Inferior parietal cortex (tissue), 1 donor: ENCODE measurements around the gene PHYHD1.

Source experiments
- DNase-seq: peaks from one replicate; pipeline ENCODE4 v3.0.0-alpha.2; 2016; ENCODE audit errors: extremely low spot score

PHYHD1 gene

DNA sequence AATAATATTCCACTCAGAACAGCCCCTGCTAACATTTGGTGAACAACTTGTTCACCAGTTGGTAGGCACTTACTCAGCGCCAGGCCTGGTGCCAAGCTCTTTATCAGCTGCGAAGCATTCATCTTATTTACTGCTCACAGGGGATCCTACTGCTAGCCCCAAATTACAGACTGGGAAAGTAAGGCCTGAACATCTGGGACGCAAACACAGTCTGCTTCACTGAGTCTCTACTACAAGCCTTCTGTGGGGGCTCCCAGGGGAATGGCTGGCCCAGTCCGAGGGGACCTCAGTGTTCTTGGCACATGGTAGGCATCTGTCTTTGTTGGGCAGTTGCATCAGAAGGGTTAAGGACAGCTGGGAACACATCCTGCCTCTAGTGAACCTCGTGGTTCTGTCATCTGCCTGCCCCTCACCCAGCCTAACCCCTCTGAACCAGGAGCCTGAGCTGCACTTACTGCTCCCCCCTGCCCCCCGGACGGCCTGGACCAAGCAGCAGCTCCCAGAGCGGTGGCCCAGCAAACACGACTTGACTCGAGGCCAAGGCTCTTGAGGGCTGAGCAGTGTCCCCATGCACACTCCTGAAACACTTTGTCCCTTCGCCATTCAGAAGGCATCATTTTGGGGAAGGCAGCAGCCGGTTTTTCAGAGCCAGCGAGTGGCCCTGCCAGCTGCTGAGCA, at the start of gene PHYHD1:
PHYHD1 (plus strand) TSS at position 602 of the 678 bp plus-strand sequence. CDS start 1,342 bp downstream, outside the sequence.
- DNase-seq = peak; percentile 59

DNA sequence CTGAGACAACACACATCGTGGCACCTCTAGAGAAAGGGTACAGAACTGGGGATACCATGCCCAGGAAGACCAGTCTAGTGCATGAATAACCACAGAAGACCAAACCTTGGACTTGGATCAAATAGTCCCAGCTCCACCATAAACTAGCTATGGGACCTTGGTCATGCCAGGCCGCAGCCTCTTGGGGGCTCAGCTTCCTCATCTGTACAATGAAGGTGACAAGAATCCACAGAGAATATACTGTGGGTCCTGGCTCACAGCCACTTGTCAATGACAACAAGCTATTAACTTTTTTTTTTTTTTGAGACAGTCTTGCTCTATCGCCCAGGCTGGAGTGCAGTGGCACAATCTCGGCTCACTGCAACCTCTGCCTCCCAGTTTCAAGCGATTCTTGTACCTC, 42.9 kb upstream of the PHYHD1 start:
- DNase-seq = no peak

DNA sequence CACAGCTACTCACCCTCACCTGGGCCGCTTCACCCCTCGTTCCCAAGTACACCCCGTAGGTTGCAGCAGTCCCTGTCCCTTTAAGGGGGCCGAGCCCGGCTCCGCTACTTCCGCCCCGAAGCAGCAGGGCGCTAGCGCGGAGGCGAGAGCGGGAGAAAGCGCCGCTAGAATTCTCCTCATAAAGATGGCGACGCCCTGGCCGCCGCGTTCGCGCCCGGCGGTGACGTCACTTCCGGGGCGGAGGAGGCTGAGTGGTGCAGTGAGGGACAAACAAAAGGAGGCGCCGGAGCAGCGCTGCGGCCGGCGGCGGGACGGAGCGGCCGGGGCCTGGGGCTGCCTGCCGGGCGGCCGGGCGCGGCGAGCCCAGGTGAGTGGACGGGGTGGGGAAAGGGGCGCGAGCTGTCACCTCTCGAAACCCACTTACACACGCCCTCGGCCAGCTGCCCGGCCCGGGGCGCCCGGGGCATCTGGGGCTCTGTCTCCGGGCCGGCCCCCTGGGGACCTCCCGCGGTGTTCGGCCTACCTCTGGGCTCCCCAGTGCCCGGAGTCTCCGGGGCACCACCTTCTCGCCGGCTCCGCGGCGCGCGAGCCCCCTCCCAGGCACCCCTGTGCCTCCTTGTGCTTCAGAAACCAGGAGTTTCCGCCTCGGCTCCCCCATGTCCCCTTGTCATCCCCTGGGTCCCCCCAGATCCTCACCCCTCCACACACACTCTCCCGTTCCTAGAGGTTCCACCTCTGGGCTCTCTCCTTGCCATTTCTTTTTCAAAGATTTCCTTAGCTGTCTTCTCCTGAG, 38.7 kb upstream of the PHYHD1 start, which contains the start of the genes KYAT1 and LRRC8A:
KYAT1 (minus strand) TSS at position 67 of the 793 bp plus-strand sequence. CDS start 36,545 bp downstream, outside the sequence.
LRRC8A (plus strand) TSS at position 250 of the 793 bp plus-strand sequence. CDS start 25,032 bp downstream, outside the sequence.
- peak; percentile 97 for DNase-seq

- DNase-seq = no peak
Measured at GRCh38 chr9:128882677-128883603, 37.8 kb upstream of the PHYHD1 start.

DNA sequence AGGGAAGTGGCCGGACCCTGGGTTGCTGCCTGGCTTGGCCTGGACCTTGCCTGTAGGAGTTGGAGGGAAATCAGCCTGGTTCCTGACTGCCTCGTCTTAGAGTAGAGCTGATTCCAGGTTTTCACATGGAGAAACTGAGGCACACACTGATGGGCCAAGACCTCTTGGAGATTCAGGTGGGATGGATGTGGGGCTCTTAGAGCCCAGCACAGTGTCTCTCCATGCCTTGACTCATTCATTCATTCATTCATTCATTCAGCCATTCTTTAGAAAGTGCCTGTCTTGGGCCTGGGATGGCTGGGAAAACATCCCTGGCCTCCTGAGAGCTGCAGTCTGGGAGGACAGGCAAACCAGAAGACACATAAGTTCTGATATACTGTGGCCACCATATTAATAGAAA, 36.6 kb upstream of the PHYHD1 start:
- no peak for DNase-seq

DNA sequence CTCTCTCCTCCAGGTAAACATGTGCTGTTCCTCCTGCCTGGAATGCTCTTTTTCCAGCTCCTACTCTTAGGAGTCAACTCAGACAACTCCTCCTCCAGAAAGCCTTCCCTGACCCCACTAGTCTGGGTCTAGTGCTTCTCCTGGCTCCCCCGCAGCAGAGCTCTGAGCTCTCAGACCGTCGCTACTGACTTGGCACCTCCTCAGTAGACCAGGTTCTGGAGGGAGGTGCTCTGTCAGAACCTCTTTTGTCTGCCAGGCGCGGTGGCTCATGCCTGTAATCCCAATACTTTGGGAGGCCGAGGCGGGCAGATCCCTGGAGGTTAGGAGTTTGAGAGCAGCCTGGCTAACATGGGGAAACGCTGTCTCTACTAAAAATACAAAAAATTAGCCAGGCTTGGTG, 35.4 kb upstream of the PHYHD1 start:
- DNase-seq = no peak

GRCh38 chr9:128885798-128886197, 35.0 kb upstream of the PHYHD1 start:
- DNase-seq = no peak

- no peak for DNase-seq
Measured at GRCh38 chr9:128886211-128886891, 34.4 kb upstream of the PHYHD1 start.

DNA sequence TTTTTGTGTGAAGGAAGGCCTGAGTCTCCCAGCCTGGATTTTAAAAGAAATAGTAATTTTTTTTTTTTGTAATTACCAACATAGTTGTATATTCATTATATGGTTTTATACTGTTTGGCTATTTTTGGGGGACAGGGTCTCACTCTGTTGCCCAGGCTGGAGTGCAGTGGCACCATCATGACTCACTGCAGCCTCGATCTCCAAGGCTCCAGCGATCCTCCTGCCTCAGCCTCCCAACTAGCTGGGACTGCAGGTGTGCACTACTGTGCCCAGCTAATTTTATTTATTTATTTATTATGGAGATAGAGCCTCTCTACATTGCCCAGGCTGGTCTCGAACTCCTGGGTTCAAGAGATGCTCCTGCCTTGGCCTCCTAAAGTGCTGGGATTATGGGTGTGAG, 33.7 kb upstream of the PHYHD1 start:
- DNase-seq = no peak

- no peak for DNase-seq
Measured at GRCh38 chr9:128887914-128888350, 32.9 kb upstream of the PHYHD1 start.

DNA sequence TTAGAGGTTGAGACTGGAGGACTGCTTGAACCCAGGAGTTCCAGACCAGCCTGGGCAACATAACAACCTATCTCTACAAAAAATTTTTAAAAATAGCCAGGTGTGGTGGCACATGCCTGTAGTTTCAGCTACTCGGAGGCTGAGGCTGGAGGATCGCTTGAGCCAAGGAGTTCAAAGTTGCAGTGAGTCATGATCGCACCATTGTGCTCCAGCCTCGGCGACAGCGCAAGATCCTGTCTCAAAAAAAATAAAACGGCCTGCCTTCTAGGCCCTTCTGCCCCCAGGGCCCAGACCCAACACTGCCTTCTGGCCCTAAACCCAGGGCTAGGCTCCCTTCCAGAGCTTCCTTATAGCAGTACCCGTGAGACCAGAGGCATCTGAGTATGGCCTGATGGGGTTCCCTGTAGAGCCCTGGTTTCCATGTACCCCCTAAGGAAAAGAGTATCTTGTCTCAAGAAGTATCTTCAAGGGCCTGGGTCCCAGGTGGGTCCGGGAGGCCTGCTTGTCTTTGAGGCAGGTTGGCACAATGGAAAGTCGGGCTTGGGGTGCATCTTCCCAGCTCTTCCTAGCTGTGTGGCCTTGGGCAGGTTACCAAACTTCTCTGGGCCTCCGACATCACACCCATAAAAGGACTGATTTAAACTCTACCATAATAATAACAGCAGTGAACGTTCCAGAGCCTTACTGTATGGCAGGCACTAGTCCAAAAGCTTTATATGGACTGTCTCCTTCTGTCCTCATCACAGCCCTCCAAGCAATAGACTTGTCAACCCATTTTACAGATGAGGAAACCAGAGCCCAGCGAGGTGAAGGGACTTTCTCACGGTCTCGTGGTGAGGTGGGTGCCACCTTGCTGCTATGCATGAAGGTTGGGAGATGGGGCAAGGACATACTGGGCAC, 29.2 kb upstream of the PHYHD1 start:
- no peak for DNase-seq

- DNase-seq = peak; percentile 87
Measured at GRCh38 chr9:128892221-128892921, 28.4 kb upstream of the PHYHD1 start.

DNA sequence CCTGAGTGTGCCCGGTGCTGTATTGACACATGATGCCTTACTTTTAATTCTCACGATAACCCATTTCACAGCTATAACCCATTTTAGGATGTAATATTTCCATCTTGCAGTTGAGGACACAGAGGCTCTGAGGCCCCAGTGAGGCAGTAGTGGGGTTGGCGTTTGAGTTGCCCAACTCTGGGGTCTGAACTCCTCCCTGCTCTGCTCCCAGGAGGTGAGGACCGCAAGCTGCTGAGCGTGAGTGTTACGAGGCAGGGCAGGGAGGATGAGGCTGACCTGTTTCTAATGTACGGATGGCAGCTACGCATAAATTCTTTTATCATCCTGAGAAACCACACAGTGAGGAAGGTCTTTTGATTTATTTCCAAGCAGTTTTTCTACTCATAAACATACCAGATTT, 27.4 kb upstream of the PHYHD1 start:
- DNase-seq = no peak

DNA sequence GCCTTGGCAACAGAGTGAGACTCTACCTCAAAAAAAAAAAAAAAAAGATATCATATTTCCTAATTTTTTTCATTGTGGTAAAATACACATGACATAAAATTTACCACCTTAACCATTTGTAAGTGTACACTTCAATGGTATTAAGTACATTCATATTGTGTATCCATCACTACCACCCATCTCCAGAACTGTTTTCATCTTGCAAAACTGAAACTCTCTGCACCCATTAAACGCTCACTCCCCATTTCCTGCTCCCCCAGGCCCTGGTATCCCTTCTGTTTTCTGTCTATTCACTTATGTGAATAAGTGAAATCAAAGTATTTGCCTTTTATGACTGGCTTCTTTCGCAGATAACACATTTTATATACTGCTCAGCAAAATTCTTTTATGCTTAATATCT, 26.0 kb upstream of the PHYHD1 start:
- DNase-seq = no peak

GRCh38 chr9:128895556-128895955, 25.2 kb upstream of the PHYHD1 start:
- DNase-seq = no peak

GRCh38 chr9:128898382-128898781, 22.4 kb upstream of the PHYHD1 start:
- DNase-seq = no peak

GRCh38 chr9:128898845-128899565, 21.8 kb upstream of the PHYHD1 start:
- no peak for DNase-seq

DNA sequence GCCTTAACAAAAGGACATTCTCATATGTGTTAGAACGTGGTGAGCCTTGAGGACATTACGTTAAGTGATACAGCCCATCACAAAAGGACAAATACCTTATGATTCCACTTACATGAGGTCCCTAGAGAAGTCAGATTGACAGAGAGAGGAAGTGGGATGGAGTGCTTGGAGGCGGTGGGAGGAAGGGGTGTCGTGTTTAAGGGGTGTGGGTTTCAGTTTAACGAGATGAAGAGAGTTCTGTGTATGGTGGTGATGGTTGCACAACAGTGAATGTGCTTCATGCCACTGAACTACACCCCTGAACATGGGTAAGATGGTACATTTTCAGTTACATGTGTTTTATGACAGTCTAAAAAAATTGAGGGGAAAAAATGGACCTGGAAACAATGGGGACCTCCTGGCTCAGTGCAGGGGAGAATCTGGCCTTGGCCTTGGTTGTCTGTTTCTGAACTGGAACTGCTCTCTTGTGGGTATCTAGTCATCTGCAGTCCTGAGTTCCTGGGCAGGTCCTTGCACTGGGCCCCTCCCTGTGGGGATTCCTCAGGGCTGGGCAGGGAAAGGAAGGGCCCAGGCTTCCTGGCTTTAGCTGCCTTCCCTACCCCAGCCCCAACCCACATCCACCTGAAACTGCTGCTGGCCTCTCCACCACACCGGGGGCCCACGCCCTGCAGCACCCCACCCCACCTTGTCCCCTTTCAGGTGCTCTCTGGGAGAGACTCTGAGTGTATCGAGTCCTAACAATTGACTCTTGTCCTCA, 21.0 kb upstream of the PHYHD1 start:
- DNase-seq = no peak
